CD4-positive, alpha-beta T cell treated with Interleukin-15 for 4 hours (primary cell): ENCODE results near the gene PAWR.
"Not testable (repeated sequence)": the region's sequence is repeated elsewhere in the genome, so short reads cannot be mapped to it uniquely, and the experiment has no call there.

Experiments
- DNase-seq: peaks from one replicate; pipeline ENCODE4 v3.0.0-alpha.2; 2020; ENCODE audit warnings: low spot score

PAWR gene

DNA sequence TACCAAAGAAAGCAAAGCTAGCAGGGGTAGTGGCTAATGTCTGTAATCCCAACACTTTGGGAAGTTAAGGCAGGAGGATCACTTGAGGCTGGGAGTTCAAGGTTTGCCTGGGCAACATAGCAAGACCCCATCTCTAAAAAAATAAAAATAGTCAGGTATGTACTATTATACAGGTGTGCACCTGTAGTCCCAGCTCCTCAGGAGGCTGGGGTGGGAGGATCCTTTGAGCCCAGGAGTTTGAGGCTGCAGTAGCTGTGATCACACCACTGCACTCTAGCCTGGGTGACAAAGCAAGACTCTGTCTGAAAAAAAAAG lies 142.2 kb downstream of the PAWR start:
- DNase-seq, result no peak

DNA sequence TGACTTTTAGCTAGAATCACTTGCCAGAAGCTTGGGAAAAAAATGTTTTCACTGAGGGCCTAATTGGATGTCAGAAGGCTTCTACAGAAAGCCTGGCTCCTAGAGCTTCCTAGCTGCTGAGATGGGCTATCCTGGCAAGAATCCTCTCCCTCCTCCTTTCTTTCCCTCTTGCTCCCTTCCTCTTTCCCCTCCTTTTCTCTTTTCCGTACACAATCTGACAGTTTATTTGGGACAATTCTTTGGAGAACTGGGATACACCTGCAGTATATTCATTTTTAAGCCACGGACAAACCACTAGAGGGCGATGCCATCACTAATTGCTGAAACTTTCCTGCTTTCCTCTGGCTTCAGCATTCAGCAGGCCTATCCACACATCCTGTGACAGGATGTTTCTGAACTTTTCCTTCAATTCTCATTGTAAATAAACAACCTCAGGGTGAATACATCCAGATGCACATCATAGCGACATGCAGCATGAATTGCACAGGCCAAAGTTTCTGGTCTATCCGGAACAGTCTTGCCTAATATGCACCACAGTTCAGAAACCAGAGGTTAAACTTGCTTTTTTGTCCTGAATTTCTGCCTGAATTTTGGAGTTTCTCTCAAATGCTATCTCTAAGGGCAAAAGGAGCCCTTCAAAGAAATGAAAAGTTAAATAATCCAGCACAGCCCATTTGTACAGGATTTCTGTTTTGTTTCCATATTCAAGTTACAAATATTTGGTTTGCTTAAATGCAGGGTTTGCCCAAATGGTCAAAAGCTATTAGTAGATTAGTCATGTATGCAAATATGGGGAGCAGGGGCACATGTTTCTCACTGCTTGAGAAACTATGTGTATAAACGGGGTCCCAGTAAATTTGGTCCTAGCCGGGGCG lies 142.8 kb downstream of the PAWR start:
- no peak for DNase-seq

DNA sequence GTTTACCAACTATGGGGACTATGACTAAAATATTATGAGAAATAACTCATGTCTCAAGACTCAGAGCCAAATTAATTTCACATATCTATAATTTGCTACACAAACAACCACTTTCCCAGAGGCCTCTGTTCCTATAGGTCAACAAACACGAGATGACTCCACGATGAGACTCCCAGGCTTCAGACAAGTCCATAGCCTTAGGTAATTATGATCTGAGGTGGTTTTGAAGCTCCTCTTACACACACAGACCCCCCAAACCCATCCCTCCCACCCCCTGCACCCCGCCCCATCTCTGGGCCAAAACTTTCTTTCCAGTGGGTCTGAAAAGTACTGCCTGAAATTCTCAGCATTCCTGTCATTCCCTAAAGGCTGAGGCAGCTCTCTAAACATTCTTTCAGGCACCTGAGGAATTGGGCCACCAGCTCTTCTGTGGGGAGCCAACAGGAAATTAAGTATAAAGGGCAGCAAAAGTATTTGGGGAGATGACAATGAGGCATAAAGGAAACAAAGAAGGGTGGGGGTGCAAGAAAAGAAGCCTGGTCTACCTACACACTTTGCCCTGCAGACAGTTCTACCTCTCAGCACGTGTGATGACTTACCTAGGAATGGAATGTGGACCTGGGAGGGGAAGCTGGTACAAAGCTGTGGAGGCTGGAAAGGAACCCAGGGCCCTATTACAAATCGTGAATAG lies 143.6 kb downstream of the PAWR start:
- no peak for DNase-seq

DNA sequence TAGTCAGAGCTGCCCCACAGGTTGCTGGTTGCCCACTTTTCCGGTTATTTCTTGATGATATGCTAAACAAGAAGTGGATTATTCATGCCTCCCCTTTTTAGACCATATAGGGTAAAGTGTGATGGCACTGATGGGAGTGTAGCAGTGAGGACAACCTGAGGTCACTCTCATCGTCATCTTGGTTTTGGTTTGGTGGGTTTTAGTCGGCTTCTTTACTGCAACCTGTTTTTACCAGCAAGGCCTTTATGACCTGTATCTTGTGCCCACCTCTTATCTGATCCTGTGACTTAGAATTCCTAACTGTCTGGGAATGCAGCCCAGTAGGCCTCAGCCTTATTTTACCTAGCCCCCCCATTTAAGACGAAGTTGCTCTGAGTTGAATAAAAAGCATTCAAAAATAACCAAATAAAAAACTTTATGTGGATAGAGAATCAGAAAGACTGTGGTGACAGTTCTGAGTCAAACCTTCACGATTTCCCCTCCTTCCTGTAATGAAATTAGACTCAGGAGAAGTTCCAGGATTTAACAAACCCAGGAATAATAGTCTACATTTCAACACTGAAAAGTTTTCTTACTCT lies 144.2 kb downstream of the PAWR start:
- no peak for DNase-seq

DNA sequence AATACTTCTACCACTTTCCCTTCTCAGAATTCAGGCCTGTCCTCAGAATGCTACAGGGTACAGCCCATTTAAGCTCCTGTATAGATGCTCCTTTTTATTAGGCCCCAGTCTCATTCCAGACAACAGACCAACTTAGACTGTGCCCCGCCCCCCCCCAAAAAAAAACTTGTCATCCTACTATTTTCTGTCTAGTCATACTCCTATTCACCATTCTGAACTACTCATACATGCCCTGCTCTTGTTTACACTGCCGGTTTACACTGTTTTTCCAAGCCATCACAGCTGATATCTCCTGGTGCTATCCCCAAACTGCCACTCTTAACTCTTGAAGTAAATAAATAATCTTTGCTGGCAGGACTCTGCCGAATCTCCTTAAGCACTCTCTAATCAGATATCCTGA lies 146.3 kb downstream of the PAWR start:
- not testable (repeated sequence) for DNase-seq

DNA sequence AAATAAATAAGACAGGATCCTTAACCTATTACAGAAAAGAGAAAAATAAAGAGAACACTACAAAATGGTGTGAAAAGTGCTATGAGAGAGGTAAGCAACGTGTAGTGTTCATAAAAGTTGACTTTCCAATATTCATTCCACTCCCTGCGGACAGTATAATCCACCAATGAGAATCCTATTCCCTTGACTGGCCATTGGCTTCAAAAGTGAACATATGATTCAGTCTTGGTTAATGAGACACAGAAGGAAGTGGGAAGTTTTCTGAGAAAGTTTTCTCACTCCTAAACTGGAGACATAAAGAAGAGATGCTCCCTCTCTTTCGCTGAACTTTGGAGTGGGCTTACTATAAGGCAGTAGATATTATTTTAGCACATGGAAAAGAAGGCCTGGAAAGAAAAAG lies 153.1 kb downstream of the PAWR start:
- no peak for DNase-seq

DNA sequence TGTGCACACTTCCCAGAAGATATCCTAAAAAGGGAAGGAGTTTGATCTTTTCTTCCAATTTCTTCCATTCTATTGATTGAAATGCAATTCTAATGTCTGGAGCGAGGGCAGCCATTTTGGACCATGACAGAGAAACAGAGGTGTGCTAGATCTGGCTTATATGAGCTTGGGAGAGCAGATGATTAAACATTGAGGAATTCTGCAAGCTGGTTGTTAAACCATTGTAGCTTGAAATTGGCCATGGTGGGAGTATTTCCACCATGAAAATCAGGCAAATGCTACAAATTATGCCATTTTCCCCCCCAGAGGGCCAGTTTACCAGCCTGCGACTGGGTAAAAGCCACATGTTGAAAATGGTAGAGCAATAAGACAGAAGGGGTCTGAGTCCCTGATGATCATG lies 155.0 kb downstream of the PAWR start:
- no peak for DNase-seq
